WTC11 (cell line): ENCODE data around the gene RAP2C. TPM values are rescaled to one million over a fixed set of nuclear protein-coding genes. Genes with fewer than 3 reads are reported as not detected.

Experiments
- ATAC-seq: fragments of 200-7000 bp; cut with Tn5 transposase; 2 replicates; pipeline ENCODE4 v1.10.0; 2021; ENCODE audit warnings: mild to moderate bottlenecking, moderate library complexity
- CTCF ChIA-PET: fragments of 300-600 bp; sonication (Branson Sonifier 250); formaldehyde crosslinking; loops from one replicate; lab custom pipeline; 2021; ENCODE audit warnings: antibody characterized with exemption; lab: Charles Lee
- POLR2A ChIA-PET: fragments of 350-600 bp; sonication (Branson Sonifier 250); formaldehyde crosslinking; loops from one replicate; lab custom pipeline; 2021; ENCODE audit warnings: antibody characterized with exemption; lab: Charles Lee
- DNase-seq: peaks from one replicate; pipeline ENCODE4 v3.0.0; 2021; ENCODE audit warnings: low spot score
- H3K27ac Mint-ChIP-seq: 2 replicates; pipeline ENCODE4 v1.8.0; 2021; ENCODE audit warnings: mixed read lengths
- H3K27me3 Mint-ChIP-seq: 2 replicates; pipeline ENCODE4 v1.8.0; 2021; ENCODE audit warnings: low read depth, mild to moderate bottlenecking, moderate library complexity, mixed read lengths
- H3K36me3 Mint-ChIP-seq: 2 replicates; pipeline ENCODE4 v1.8.0; 2021; ENCODE audit warnings: mixed read lengths
- H3K4me1 Mint-ChIP-seq: 2 replicates; pipeline ENCODE4 v1.8.0; 2022; ENCODE audit warnings: mixed read lengths
- H3K4me3 Mint-ChIP-seq: 2 replicates; pipeline ENCODE4 v1.8.0; 2021; ENCODE audit warnings: mild to moderate bottlenecking, moderate library complexity, mixed read lengths
- H3K9me3 Mint-ChIP-seq: 2 replicates; pipeline ENCODE4 v1.8.0; 2021; ENCODE audit warnings: mixed read lengths
- ARID4B ChIP-seq: sonication (generic); formaldehyde crosslinking; IDR thresholded peaks from 2 replicates; pipeline ENCODE4 v1.8.0; 2023; ENCODE audit warnings: missing genetic modification reagents, mild to moderate bottlenecking, borderline replicate concordance
- ATF1 ChIP-seq: sonication (generic); formaldehyde crosslinking; IDR thresholded peaks from 2 replicates; pipeline ENCODE4 v1.8.1; 2023; ENCODE audit warnings: mild to moderate bottlenecking, moderate library complexity, missing genetic modification reagents
- EMX1 ChIP-seq: fragments of 250-450 bp; sonication (Bioruptor Pico); IDR thresholded peaks from 2 replicates; pipeline ENCODE4 v1.8.0; 2021; ENCODE audit warnings: mild to moderate bottlenecking
- ETV6 ChIP-seq: sonication (generic); formaldehyde crosslinking; IDR thresholded peaks from 2 replicates; pipeline ENCODE4 v1.8.1; 2022; ENCODE audit warnings: mild to moderate bottlenecking, missing genetic modification reagents
- FOXJ3 ChIP-seq: sonication (generic); formaldehyde crosslinking; IDR thresholded peaks from 2 replicates; pipeline ENCODE4 v1.9.0; 2021; ENCODE audit warnings: missing genetic modification reagents, mild to moderate bottlenecking, borderline replicate concordance
- FOXP1 ChIP-seq: sonication (generic); formaldehyde crosslinking; IDR thresholded peaks from 2 replicates; pipeline ENCODE4 v1.8.0; 2022; ENCODE audit warnings: missing genetic modification reagents, mild to moderate bottlenecking, moderate library complexity, borderline replicate concordance
- GRHL2 ChIP-seq: fragments of 250-450 bp; sonication (Bioruptor Pico); IDR thresholded peaks from 2 replicates; pipeline ENCODE4 v1.8.0; 2022; ENCODE audit warnings: mild to moderate bottlenecking, moderate library complexity; ENCODE audit not compliant: insufficient replicate concordance, severe bottlenecking
- JAZF1 ChIP-seq: fragments of 250-450 bp; sonication (Bioruptor Pico); IDR thresholded peaks from 2 replicates; pipeline ENCODE4 v1.9.0; 2021; ENCODE audit warnings: moderate library complexity, mild to moderate bottlenecking, inconsistent platforms
- MLX ChIP-seq: sonication (generic); formaldehyde crosslinking; IDR thresholded peaks from 2 replicates; pipeline ENCODE4 v1.8.1; 2023; ENCODE audit warnings: mild to moderate bottlenecking, missing genetic modification reagents, moderate library complexity
- MYBL2 ChIP-seq: sonication (generic); formaldehyde crosslinking; IDR thresholded peaks from 2 replicates; pipeline ENCODE4 v1.8.1; 2023; ENCODE audit warnings: mild to moderate bottlenecking, moderate library complexity, missing genetic modification reagents
- NFE2L1 ChIP-seq: sonication (generic); formaldehyde crosslinking; IDR thresholded peaks from 2 replicates; pipeline ENCODE4 v1.8.1; 2023; ENCODE audit warnings: missing genetic modification reagents
- OVOL2 ChIP-seq: fragments of 250-450 bp; sonication (Bioruptor Pico); IDR thresholded peaks from 2 replicates; pipeline ENCODE4 v1.9.0; 2021; ENCODE audit warnings: mild to moderate bottlenecking, borderline replicate concordance
- TEAD1 ChIP-seq: sonication (generic); formaldehyde crosslinking; IDR thresholded peaks from 2 replicates; pipeline ENCODE4 v1.8.0; 2022; ENCODE audit warnings: mild to moderate bottlenecking, missing genetic modification reagents
- TEAD4 ChIP-seq: sonication (generic); formaldehyde crosslinking; IDR thresholded peaks from 2 replicates; pipeline ENCODE4 v1.8.0; 2022; ENCODE audit warnings: mild to moderate bottlenecking, missing genetic modification reagents
- USF1 ChIP-seq: sonication (generic); formaldehyde crosslinking; IDR thresholded peaks from 2 replicates; pipeline ENCODE4 v1.8.0; 2022; ENCODE audit warnings: mild to moderate bottlenecking, missing genetic modification reagents
- ZBTB43 ChIP-seq: sonication (generic); formaldehyde crosslinking; IDR thresholded peaks from 2 replicates; pipeline ENCODE4 v1.8.1; 2023; ENCODE audit warnings: mild to moderate bottlenecking, missing genetic modification reagents
- ZNF232 ChIP-seq: sonication (generic); formaldehyde crosslinking; IDR thresholded peaks from 2 replicates; pipeline ENCODE4 v1.8.0; 2022; ENCODE audit warnings: mild to moderate bottlenecking, missing genetic modification reagents
- ZNF317 ChIP-seq: sonication (generic); formaldehyde crosslinking; IDR thresholded peaks from 2 replicates; pipeline ENCODE4 v1.8.1; 2023; ENCODE audit warnings: low read depth, mild to moderate bottlenecking, moderate library complexity, missing genetic modification reagents, borderline replicate concordance
- ZNF425 ChIP-seq: fragments of 250-450 bp; sonication (Bioruptor Pico); conservative IDR thresholded peaks from 2 replicates; pipeline ENCODE4 v1.9.0; 2021; ENCODE audit warnings: mild to moderate bottlenecking
- total RNA-seq: library from RNA; stranded (reverse); gene quantifications from 3 replicates; pipeline ENCODE4 v1.2.3, GENCODE V29; 2021
- TF ChIP-seq, protein P1 (sequence below): fragments of 250-450 bp; sonication (Bioruptor Pico); IDR thresholded peaks from 2 replicates; pipeline ENCODE4 v1.8.0; 2021; ENCODE audit warnings: mild to moderate bottlenecking

The RAP2C gene
- total RNA-seq, 1 experiment from 2014 or later, result 25.0 TPM

- ChIA-PET CTCF (interaction anchor here (1.2 to 4.9 kb wide), 3 partner anchors 45 to 375 kb away, joined by 3 to 113 read pairs (median 3); no protein-coding TSS in a partner anchor), POLR2A (no interaction called here)
- Mint-ChIP-seq H3K27me3 (no peaks in the 10 kb centered on the region), H3K27ac (peak overlapping the region; percentile 87), H3K4me1 (peaks cover 15% of the 10 kb centered on the region), H3K4me3 (peak overlapping the region; percentile 89), H3K9me3 (no peaks in the 10 kb centered on the region), H3K36me3 (peaks cover 9% of the 10 kb centered on the region)
- TF ChIP-seq MLX (CRISPR knock-in tag), result no peak
- TF ChIP-seq USF1 (CRISPR knock-in tag), result no peak
- TF ChIP-seq JAZF1 (CRISPR knock-in tag), result no peak
- no peak for TF ChIP-seq ZNF232 (CRISPR knock-in tag)
- no peak for TF ChIP-seq MYBL2 (CRISPR knock-in tag)
- no peak for TF ChIP-seq FOXP1 (CRISPR knock-in tag)
- TF ChIP-seq, protein P1, sequence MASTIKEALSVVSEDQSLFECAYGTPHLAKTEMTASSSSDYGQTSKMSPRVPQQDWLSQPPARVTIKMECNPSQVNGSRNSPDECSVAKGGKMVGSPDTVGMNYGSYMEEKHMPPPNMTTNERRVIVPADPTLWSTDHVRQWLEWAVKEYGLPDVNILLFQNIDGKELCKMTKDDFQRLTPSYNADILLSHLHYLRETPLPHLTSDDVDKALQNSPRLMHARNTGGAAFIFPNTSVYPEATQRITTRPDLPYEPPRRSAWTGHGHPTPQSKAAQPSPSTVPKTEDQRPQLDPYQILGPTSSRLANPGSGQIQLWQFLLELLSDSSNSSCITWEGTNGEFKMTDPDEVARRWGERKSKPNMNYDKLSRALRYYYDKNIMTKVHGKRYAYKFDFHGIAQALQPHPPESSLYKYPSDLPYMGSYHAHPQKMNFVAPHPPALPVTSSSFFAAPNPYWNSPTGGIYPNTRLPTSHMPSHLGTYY, result no peak
- TF ChIP-seq GRHL2, result no peak
- no peak for TF ChIP-seq TEAD1 (CRISPR knock-in tag)
- no peak for TF ChIP-seq OVOL2
- no peak for TF ChIP-seq TEAD4
- TF ChIP-seq ATF1 (CRISPR knock-in tag), result no peak
- TF ChIP-seq NFE2L1 (CRISPR knock-in tag), result no peak
- TF ChIP-seq EMX1 (CRISPR knock-in tag), result no peak
- ATAC-seq (no peak), DNase-seq (no peak)
Observed at GRCh38 chrX:132216806-132217202, 2.4 kb downstream of the RAP2C start.

GRCh38 chrX:132216283-132216682 lies 3.0 kb downstream of the RAP2C start:
- peak overlapping the region; percentile 89 for H3K4me3 Mint-ChIP-seq
- no peaks in the 10 kb centered on the region for H3K27me3 Mint-ChIP-seq
- ChIA-PET CTCF (no interaction called here), POLR2A (no interaction called here)
- H3K4me1 Mint-ChIP-seq, result peaks cover 15% of the 10 kb centered on the region
- DNase-seq (no peak), ATAC-seq (no peak)
- TF ChIP-seq ZBTB43 (CRISPR knock-in tag), result no peak
- H3K9me3 Mint-ChIP-seq, result no peaks in the 10 kb centered on the region
- peaks cover 13% of the 10 kb centered on the region for H3K36me3 Mint-ChIP-seq
- no peak overlapping the region for H3K27ac Mint-ChIP-seq

GRCh38 chrX:132214518-132214917 lies 4.7 kb downstream of the RAP2C start:
- H3K4me3 Mint-ChIP-seq, result no peak overlapping the region
- ATAC-seq (no peak), DNase-seq (no peak)
- H3K4me1 Mint-ChIP-seq, result peaks cover 12% of the 10 kb centered on the region
- peaks cover 14% of the 10 kb centered on the region for H3K36me3 Mint-ChIP-seq
- H3K27ac Mint-ChIP-seq, result no peak overlapping the region
- POLR2A ChIA-PET, result no interaction called here
- H3K27me3 Mint-ChIP-seq, result no peaks in the 10 kb centered on the region
- CTCF ChIA-PET, result no interaction called here
- no peaks in the 10 kb centered on the region for H3K9me3 Mint-ChIP-seq
- TF ChIP-seq ZNF425, result no peak
- TF ChIP-seq ZNF232 (CRISPR knock-in tag), result no peak
- no peak for TF ChIP-seq ATF1 (CRISPR knock-in tag)
- TF ChIP-seq ETV6 (CRISPR knock-in tag), result no peak
- no peak for TF ChIP-seq FOXJ3 (CRISPR knock-in tag)
- TF ChIP-seq ZNF317 (CRISPR knock-in tag), result no peak
- no peak for TF ChIP-seq ARID4B (CRISPR knock-in tag)
